Breast epithelium (tissue), 3 donors: ENCODE measurements around the gene FANCG.

Experiments used
- CTCF ChIP-seq, 3 donors: fragments of 450-650 bp; IDR thresholded peaks; one replicate each; pipeline ENCODE4 v1.5.1; 2016 to 2017; ENCODE audit warnings: antibody characterized with exemption in 3 of 3, mild to moderate bottlenecking in 3 of 3, moderate library complexity in 3 of 3
- POLR2A ChIP-seq: fragments of 450-650 bp; IDR thresholded peaks from one replicate; pipeline ENCODE4 v1.6.1; 2016; ENCODE audit warnings: antibody characterized with exemption, mild to moderate bottlenecking, moderate library complexity
- POLR2AphosphoS5 ChIP-seq, 3 donors: sonication (generic); formaldehyde crosslinking; IDR thresholded peaks; one replicate each; pipeline ENCODE4 v1.6.1; 2017; ENCODE audit warnings: antibody characterized with exemption in 3 of 3

DNA sequence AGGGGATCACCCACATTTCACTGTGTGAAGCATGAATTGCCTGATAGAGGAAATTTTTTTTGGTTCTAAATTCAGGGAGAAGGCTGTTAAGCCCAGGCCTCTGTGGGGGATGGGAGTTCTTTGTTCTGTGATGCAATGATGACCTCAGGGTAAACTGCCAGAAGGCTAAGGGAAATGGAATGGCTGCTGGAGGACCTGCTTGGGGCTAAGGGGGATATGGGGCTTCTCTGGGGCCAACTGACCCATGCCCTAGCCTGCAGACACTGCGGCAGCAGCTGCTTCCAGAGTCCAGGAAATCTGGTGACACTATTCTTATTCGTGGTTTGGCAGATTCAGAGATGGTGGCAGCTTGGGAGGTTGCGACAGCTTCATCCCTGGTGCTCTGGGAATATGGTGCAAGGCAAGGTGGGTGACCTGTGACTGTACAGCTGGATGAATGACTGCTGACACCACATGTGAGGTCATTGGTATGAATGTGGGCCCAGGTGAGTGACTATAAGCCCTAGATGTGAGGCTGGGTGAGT is 37.6 kb downstream of the FANCG start:
- TF ChIP-seq CTCF (IDR thresholded peaks at IDR 0.05), result no peak
- no peak for TF ChIP-seq POLR2A
- TF ChIP-seq POLR2AphosphoS5 (IDR thresholded peaks at IDR 0.05), result no peak
